AG10803 (cell line): ENCODE measurements around the gene LRRC36.
A peak's percentile ranks its signal among the peaks of the same experiment; 100 is the strongest.

Source experiments
- DNase-seq: peaks from one replicate; pipeline ENCODE4 v3.0.0; 2010; ENCODE audit warnings: low read depth
- H3K4me3 ChIP-seq: 2 replicates; pipeline ENCODE4 v1.5.1; 2011; ENCODE audit warnings: mild to moderate bottlenecking, low read length, control low read depth
- CTCF ChIP-seq: conservative IDR thresholded peaks from 2 replicates; pipeline ENCODE4 v1.5.1; 2011; ENCODE audit warnings: mild to moderate bottlenecking, low read length, control low read depth, inconsistent platforms

The LRRC36 gene

GRCh38 chr16:67296420-67296819, 30.2 kb upstream of the LRRC36 start:
- TF ChIP-seq CTCF = no peak
- no peak overlapping the region for H3K4me3 ChIP-seq
- peak; percentile 80 for DNase-seq

- H3K4me3 ChIP-seq = no peak overlapping the region
- DNase-seq = no peak
- TF ChIP-seq CTCF = no peak
Measured at GRCh38 chr16:67298277-67298676, 28.3 kb upstream of the LRRC36 start.

- no peak for DNase-seq
- TF ChIP-seq CTCF = no peak
- no peak overlapping the region for H3K4me3 ChIP-seq
Measured at GRCh38 chr16:67299269-67299668, 27.3 kb upstream of the LRRC36 start.

- no peak for TF ChIP-seq CTCF
- DNase-seq = no peak
- H3K4me3 ChIP-seq = no peak overlapping the region
Measured at GRCh38 chr16:67301080-67301782, 25.4 kb upstream of the LRRC36 start.

GRCh38 chr16:67302076-67302475, 24.5 kb upstream of the LRRC36 start:
- no peak overlapping the region for H3K4me3 ChIP-seq
- DNase-seq = no peak
- no peak for TF ChIP-seq CTCF

- TF ChIP-seq CTCF = no peak
- no peak for DNase-seq
- no peak overlapping the region for H3K4me3 ChIP-seq
Measured at GRCh38 chr16:67302970-67303369, 23.6 kb upstream of the LRRC36 start.

- peak; percentile 78 for DNase-seq
- no peak overlapping the region for H3K4me3 ChIP-seq
- no peak for TF ChIP-seq CTCF
Measured at GRCh38 chr16:67304020-67304419, 22.6 kb upstream of the LRRC36 start.
